Calu3 (cell line): ENCODE measurements around the gene CMTM5. TPM values are rescaled to one million over a fixed set of nuclear protein-coding genes. Genes with fewer than 3 reads are reported as not detected.

ENCODE experiments used
- BruUV-seq: library from RNA; stranded (reverse); fragments of 400-500 nt; replicated peaks from 2 replicates; lab custom pipeline; 2021; lab: Mats Ljungman, UMichigan
- CTCF ChIA-PET: fragments of 300-600 bp; sonication (Branson Sonifier 250); formaldehyde crosslinking; loops from one replicate; lab custom pipeline; 2022; ENCODE audit warnings: antibody characterized with exemption; lab: Charles Lee
- DNase-seq: peaks from one replicate; pipeline ENCODE4 v3.0.0; 2022
- H3K27ac Mint-ChIP-seq: one replicate; pipeline ENCODE4 v1.8.0; 2022; ENCODE audit warnings: mixed read lengths; ENCODE audit not compliant: unreplicated experiment
- H3K27me3 Mint-ChIP-seq: one replicate; pipeline ENCODE4 v1.8.0; 2022; ENCODE audit warnings: mixed read lengths; ENCODE audit not compliant: unreplicated experiment
- H3K36me3 Mint-ChIP-seq: one replicate; pipeline ENCODE4 v1.8.0; 2022; ENCODE audit warnings: mild to moderate bottlenecking, moderate library complexity, mixed read lengths; ENCODE audit not compliant: insufficient read depth, unreplicated experiment
- H3K4me1 Mint-ChIP-seq: one replicate; pipeline ENCODE4 v1.8.0; 2022; ENCODE audit warnings: mild to moderate bottlenecking, low read depth, mixed read lengths; ENCODE audit not compliant: unreplicated experiment
- H3K4me3 Mint-ChIP-seq: one replicate; pipeline ENCODE4 v1.8.0; 2022; ENCODE audit warnings: mild to moderate bottlenecking, low read depth, moderate library complexity, mixed read lengths; ENCODE audit not compliant: unreplicated experiment
- H3K9me3 Mint-ChIP-seq: one replicate; pipeline ENCODE4 v1.8.0; 2022; ENCODE audit warnings: low read depth, mixed read lengths; ENCODE audit not compliant: unreplicated experiment
- intact Hi-C: fragments of 100-400 bp; cut with micrococcal nuclease; formaldehyde crosslinking; loops from one replicate; pipeline ENCODE4 v1.10.0; 2022; ENCODE audit not compliant: unreplicated experiment
- total RNA-seq: library from RNA; stranded (reverse); gene quantifications from 2 replicates; pipeline ENCODE4 v1.2.3, GENCODE V29; 2022
- TF ChIP-seq, protein P1 (sequence below): fragments of 200-600 bp; IDR thresholded peaks from one replicate; pipeline ENCODE4 v1.8.0; 2022; ENCODE audit warnings: antibody characterized with exemption; ENCODE audit not compliant: unreplicated experiment

Gene CMTM5
- total RNA-seq, 1 experiment from 2014 or later: not detected

DNA sequence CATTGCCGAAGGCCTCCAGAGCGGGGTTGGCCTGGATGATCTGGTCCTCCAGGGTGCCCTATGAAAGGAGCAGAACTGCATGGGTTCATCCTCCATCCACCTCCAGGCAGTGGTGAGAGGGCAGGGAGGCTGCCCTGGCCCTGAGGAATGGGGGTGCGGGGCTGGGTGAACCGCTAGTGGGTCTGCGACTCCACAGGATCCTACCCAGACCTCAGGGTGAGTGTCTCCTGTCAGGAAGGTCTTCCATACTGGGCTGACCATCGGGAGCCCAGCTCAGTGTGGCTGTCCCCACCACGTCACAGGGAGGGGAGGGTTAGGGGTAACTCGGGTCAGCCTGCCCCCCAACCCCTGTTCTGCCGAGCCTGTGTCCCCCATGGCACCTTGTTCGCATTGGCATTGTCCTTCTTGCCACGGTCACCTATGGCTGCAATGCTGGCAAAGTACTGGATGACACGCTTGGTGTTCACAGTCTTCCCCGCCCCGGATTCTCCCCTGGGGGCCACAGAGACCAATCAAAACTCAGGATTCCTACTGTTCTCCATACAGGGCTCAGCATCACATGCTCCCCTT lies 27.6 kb downstream of the CMTM5 start:
- BruUV-seq: no TSS peak
- intact Hi-C loops: no loop called here
- peaks cover 95% of the 10 kb centered on the region for H3K27me3 Mint-ChIP-seq

GRCh38 chr14:23405096-23405495 lies 28.2 kb downstream of the CMTM5 start:
- H3K27me3 Mint-ChIP-seq: peaks cover 95% of the 10 kb centered on the region
- no peaks in the 10 kb centered on the region for H3K4me1 Mint-ChIP-seq
- H3K9me3 Mint-ChIP-seq: no peaks in the 10 kb centered on the region
- CTCF ChIA-PET: no interaction called here
- H3K27ac Mint-ChIP-seq: no peak overlapping the region
- no peaks in the 10 kb centered on the region for H3K36me3 Mint-ChIP-seq
- no peak for DNase-seq
- no TSS peak for BruUV-seq
- H3K4me3 Mint-ChIP-seq: no peak overlapping the region
- TF ChIP-seq, protein P1, sequence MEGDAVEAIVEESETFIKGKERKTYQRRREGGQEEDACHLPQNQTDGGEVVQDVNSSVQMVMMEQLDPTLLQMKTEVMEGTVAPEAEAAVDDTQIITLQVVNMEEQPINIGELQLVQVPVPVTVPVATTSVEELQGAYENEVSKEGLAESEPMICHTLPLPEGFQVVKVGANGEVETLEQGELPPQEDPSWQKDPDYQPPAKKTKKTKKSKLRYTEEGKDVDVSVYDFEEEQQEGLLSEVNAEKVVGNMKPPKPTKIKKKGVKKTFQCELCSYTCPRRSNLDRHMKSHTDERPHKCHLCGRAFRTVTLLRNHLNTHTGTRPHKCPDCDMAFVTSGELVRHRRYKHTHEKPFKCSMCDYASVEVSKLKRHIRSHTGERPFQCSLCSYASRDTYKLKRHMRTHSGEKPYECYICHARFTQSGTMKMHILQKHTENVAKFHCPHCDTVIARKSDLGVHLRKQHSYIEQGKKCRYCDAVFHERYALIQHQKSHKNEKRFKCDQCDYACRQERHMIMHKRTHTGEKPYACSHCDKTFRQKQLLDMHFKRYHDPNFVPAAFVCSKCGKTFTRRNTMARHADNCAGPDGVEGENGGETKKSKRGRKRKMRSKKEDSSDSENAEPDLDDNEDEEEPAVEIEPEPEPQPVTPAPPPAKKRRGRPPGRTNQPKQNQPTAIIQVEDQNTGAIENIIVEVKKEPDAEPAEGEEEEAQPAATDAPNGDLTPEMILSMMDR: no peak
- intact Hi-C loops: no loop called here

More for the DNA sequence above, 27.6 kb downstream of the CMTM5 start:
- Mint-ChIP-seq H3K27ac (no peak overlapping the region), H3K36me3 (no peaks in the 10 kb centered on the region), H3K9me3 (no peaks in the 10 kb centered on the region), H3K4me1 (no peaks in the 10 kb centered on the region), H3K4me3 (no peak overlapping the region)
- no peak for DNase-seq
- TF ChIP-seq, protein P1: no peak
- CTCF ChIA-PET: no interaction called here

GRCh38 chr14:23405516-23406025 lies 28.7 kb downstream of the CMTM5 start:
- H3K27ac Mint-ChIP-seq: no peak overlapping the region
- peaks cover 97% of the 10 kb centered on the region for H3K27me3 Mint-ChIP-seq
- CTCF ChIA-PET: no interaction called here
- intact Hi-C loops: no loop called here
- H3K4me3 Mint-ChIP-seq: no peak overlapping the region
- no peaks in the 10 kb centered on the region for H3K4me1 Mint-ChIP-seq
- TF ChIP-seq, protein P1: no peak
- no peaks in the 10 kb centered on the region for H3K36me3 Mint-ChIP-seq
- no TSS peak for BruUV-seq
- DNase-seq: no peak
- no peaks in the 10 kb centered on the region for H3K9me3 Mint-ChIP-seq

DNA sequence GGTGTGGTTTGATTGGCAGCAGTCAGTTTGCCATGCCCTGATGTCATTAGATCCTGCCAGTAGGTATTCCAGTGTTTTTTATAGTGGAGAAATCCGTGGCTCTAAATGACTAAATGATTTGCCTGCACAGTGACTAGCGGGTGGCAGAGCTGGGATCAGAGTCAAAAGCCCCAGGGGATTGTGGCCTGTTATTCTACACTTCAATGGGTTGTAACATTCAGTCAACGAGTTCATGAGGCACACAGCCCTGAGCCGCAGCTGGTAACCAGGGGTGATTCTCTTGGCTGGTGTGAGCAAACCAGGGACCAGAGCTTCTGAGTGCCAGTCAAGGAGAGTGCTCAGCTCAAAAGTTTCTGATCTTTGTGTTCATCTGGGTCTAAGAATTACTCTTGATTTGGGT lies 29.4 kb downstream of the CMTM5 start:
- H3K27ac Mint-ChIP-seq: no peak overlapping the region
- TF ChIP-seq, protein P1: no peak
- no TSS peak for BruUV-seq
- no peaks in the 10 kb centered on the region for H3K4me1 Mint-ChIP-seq
- no peak for DNase-seq
- H3K9me3 Mint-ChIP-seq: no peaks in the 10 kb centered on the region
- peaks cover 100% of the 10 kb centered on the region for H3K27me3 Mint-ChIP-seq
- no peaks in the 10 kb centered on the region for H3K36me3 Mint-ChIP-seq
- intact Hi-C loops: no loop called here
- CTCF ChIA-PET: no interaction called here
- no peak overlapping the region for H3K4me3 Mint-ChIP-seq
